ENCODE measurements around the gene PGM5. TPM values are rescaled to one million over a fixed set of nuclear protein-coding genes. Genes with fewer than 3 reads are reported as not detected.

The PGM5 gene
- polyA plus RNA-seq, 1 donor (not counting 4 experiments of a cell fraction or from before 2014, with no cell fraction given), result 0.18 TPM

DNA sequence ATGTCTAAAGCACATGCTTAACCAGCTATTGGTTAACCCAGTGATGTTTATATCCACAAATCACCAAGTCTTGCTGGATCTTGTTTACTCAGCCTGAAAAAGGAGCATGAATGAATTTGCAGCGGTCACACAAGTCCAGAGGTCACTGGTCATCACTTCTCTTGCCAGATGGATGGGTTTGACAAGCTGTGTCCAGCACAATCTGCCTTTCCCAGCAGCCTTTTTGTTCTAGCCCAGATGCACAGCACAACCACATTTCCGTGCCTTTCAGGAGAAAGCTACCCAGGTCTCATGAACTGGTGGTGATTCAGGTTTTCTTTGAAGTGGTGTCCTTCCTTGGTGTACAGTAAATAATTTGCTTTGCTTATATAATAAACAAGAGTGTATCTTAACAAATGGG, 152.1 kb downstream of the PGM5 start:
- no peaks in the 10 kb centered on the region for H3K9me3 ChIP-seq (ENCODE audit: control insufficient read depth, low read depth, low read length)
- FAIRE-seq, result no peak
- H3K4me2 ChIP-seq (ENCODE audit: control insufficient read depth, extremely low read depth, insufficient read depth, low read depth, low read length), result no peak overlapping the region
- H3K79me2 ChIP-seq (ENCODE audit: control insufficient read depth, insufficient read depth, low read length), result no peaks in the 10 kb centered on the region
- H4K20me1 ChIP-seq (ENCODE audit: control insufficient read depth, extremely low read depth, insufficient read depth, low read length), result no peaks in the 10 kb centered on the region
- no peak for TF ChIP-seq EZH2 (IDR thresholded peaks at IDR 0.05; ENCODE audit: low read length)
- TF ChIP-seq, protein P1, sequence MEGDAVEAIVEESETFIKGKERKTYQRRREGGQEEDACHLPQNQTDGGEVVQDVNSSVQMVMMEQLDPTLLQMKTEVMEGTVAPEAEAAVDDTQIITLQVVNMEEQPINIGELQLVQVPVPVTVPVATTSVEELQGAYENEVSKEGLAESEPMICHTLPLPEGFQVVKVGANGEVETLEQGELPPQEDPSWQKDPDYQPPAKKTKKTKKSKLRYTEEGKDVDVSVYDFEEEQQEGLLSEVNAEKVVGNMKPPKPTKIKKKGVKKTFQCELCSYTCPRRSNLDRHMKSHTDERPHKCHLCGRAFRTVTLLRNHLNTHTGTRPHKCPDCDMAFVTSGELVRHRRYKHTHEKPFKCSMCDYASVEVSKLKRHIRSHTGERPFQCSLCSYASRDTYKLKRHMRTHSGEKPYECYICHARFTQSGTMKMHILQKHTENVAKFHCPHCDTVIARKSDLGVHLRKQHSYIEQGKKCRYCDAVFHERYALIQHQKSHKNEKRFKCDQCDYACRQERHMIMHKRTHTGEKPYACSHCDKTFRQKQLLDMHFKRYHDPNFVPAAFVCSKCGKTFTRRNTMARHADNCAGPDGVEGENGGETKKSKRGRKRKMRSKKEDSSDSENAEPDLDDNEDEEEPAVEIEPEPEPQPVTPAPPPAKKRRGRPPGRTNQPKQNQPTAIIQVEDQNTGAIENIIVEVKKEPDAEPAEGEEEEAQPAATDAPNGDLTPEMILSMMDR (optimal IDR thresholded peaks at IDR 0.05 in 1 of 3, IDR thresholded peaks at IDR 0.05 in 1 of 3, conservative IDR thresholded peaks at IDR 0.05 in 1 of 3; ENCODE audit: extremely low read depth in 1 of 3, insufficient read depth in 2 of 3, low read length in 3 of 3), result no peak
- H2AFZ ChIP-seq (ENCODE audit: control insufficient read depth, low read length), result no peak overlapping the region
- DNase-seq (ENCODE audit: low read depth, low spot score), result no peak
- H3K27ac ChIP-seq (ENCODE audit: control insufficient read depth, insufficient read depth, low read length), result no peak overlapping the region
- no peaks in the 10 kb centered on the region for H3K36me3 ChIP-seq (ENCODE audit: control insufficient read depth in 2 of 2, extremely low read depth in 1 of 2, insufficient read depth in 2 of 2, low read length in 2 of 2)
- H3K9me1 ChIP-seq (ENCODE audit: control insufficient read depth, extremely low read depth, insufficient read depth, low read length), result no peaks in the 10 kb centered on the region
- dilution Hi-C loops (cut with MboI; ENCODE audit: extremely low pct_ligation_motif_present, low sequenced_read_pairs), result loop anchor here (25.0 kb wide), 1 partner anchor 104 kb away; no protein-coding TSS in a partner anchor
- no peak overlapping the region for H3K4me3 ChIP-seq (ENCODE audit: control insufficient read depth in 2 of 3, extremely low read depth in 1 of 3, insufficient read depth in 2 of 3, low read depth in 1 of 3, low read length in 3 of 3)
- no peaks in the 10 kb centered on the region for H3K4me1 ChIP-seq (ENCODE audit: control insufficient read depth, extremely low read depth, insufficient read depth, low read length)
- no peak overlapping the region for H3K9ac ChIP-seq (ENCODE audit: control insufficient read depth, extremely low read depth, insufficient read depth, low read length)
- no peaks in the 10 kb centered on the region for H3K27me3 ChIP-seq (ENCODE audit: control insufficient read depth, extremely low read depth, insufficient read depth, low read length)

DNA sequence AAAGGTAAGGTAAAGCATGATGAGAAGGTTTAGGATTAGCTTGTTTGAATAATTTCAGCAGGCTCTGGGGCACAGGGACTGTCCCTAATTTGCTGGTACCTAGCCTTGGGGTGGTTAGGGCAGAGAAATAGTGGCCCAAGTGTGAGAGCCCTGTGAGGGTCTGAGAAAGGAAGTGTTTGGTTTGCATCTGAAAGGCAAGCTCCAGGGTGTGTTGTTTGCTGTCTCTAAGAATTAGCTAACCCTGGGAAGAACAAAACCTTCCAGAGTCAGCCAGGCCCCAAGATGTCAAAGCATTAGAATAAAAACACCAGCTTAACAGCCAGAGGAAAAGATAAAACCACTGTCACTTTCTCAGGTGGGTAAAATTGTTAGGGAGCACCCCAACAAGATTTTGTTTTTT, 153.3 kb downstream of the PGM5 start:
- TF ChIP-seq EZH2 (IDR thresholded peaks at IDR 0.05; ENCODE audit: low read length), result no peak
- TF ChIP-seq, protein P1 (optimal IDR thresholded peaks at IDR 0.05 in 1 of 3, IDR thresholded peaks at IDR 0.05 in 1 of 3, conservative IDR thresholded peaks at IDR 0.05 in 1 of 3; ENCODE audit: extremely low read depth in 1 of 3, insufficient read depth in 2 of 3, low read length in 3 of 3), result no peak
- no peaks in the 10 kb centered on the region for H3K27me3 ChIP-seq (ENCODE audit: control insufficient read depth, extremely low read depth, insufficient read depth, low read length)
- DNase-seq (ENCODE audit: low read depth, low spot score) (no peak), FAIRE-seq (no peak)
- dilution Hi-C loops (cut with MboI; ENCODE audit: extremely low pct_ligation_motif_present, low sequenced_read_pairs), result loop anchor here (25.0 kb wide), 1 partner anchor 103 kb away; no protein-coding TSS in a partner anchor
- H3K4me1 ChIP-seq (ENCODE audit: control insufficient read depth, extremely low read depth, insufficient read depth, low read length), result no peaks in the 10 kb centered on the region
- H3K4me3 ChIP-seq (ENCODE audit: control insufficient read depth in 2 of 3, extremely low read depth in 1 of 3, insufficient read depth in 2 of 3, low read depth in 1 of 3, low read length in 3 of 3), result no peak overlapping the region
- no peaks in the 10 kb centered on the region for H3K9me1 ChIP-seq (ENCODE audit: control insufficient read depth, extremely low read depth, insufficient read depth, low read length)
- no peak overlapping the region for H3K27ac ChIP-seq (ENCODE audit: control insufficient read depth, insufficient read depth, low read length)
- H3K9me3 ChIP-seq (ENCODE audit: control insufficient read depth, low read depth, low read length), result no peaks in the 10 kb centered on the region
- no peaks in the 10 kb centered on the region for H3K79me2 ChIP-seq (ENCODE audit: control insufficient read depth, insufficient read depth, low read length)
- no peak overlapping the region for H3K9ac ChIP-seq (ENCODE audit: control insufficient read depth, extremely low read depth, insufficient read depth, low read length)
- no peak overlapping the region for H3K4me2 ChIP-seq (ENCODE audit: control insufficient read depth, extremely low read depth, insufficient read depth, low read depth, low read length)
- no peaks in the 10 kb centered on the region for H4K20me1 ChIP-seq (ENCODE audit: control insufficient read depth, extremely low read depth, insufficient read depth, low read length)
- no peaks in the 10 kb centered on the region for H3K36me3 ChIP-seq (ENCODE audit: control insufficient read depth in 2 of 2, extremely low read depth in 1 of 2, insufficient read depth in 2 of 2, low read length in 2 of 2)
- H2AFZ ChIP-seq (ENCODE audit: control insufficient read depth, low read length), result no peak overlapping the region

Measured in keratinocyte (primary cell).